CD14-positive monocyte (primary cell): ENCODE data around the gene CCN2. TPM values are rescaled to one million over a fixed set of nuclear protein-coding genes. Genes with fewer than 3 reads are reported as not detected.

Experiments used
- DNase-seq, 3 donors: peaks; one replicate each; pipeline ENCODE4 v3.0.0-alpha.2; 2011 to 2022
- H2AFZ ChIP-seq: 2 replicates; pipeline ENCODE4 v1.6.0; 2012; ENCODE audit warnings: mild to moderate bottlenecking, low read depth, low read length, inconsistent platforms; ENCODE audit not compliant: insufficient read depth, poor library complexity, severe bottlenecking
- H3K27ac ChIP-seq, 2 donors: 1 replicate in 1 of 2; 2 replicates in 1 of 2; pipeline ENCODE4 v1.5.1; 2012 to 2013; ENCODE audit warnings: low read length in 2 of 2, control low read depth in 1 of 2, inconsistent platforms in 1 of 2, low read depth in 1 of 2, mild to moderate bottlenecking in 1 of 2
- H3K27me3 ChIP-seq, 2 donors: one replicate each; pipeline versions ENCODE4 v1.6.0 to v1.6.1; 2011 to 2013; ENCODE audit warnings: low read length in 2 of 2; ENCODE audit not compliant: control insufficient read depth in 2 of 2, insufficient read depth in 2 of 2
- H3K36me3 ChIP-seq, 2 donors: replicated peaks in 1 of 2; 1 replicate in 1 of 2; 2 replicates in 1 of 2; pipeline versions ENCODE4 v1.5.1 to v1.6.1; 2012 to 2013; ENCODE audit warnings: low read length in 2 of 2, control low read depth in 1 of 2, inconsistent platforms in 1 of 2, mild to moderate bottlenecking in 1 of 2; ENCODE audit not compliant: insufficient read depth in 2 of 2, control insufficient read depth in 1 of 2
- H3K4me1 ChIP-seq, 2 donors: 1 replicate in 1 of 2; 2 replicates in 1 of 2; pipeline versions ENCODE4 v1.5.1 to v1.6.1; 2012 to 2013; ENCODE audit warnings: low read length in 2 of 2, control low read depth in 1 of 2, inconsistent platforms in 1 of 2, mild to moderate bottlenecking in 1 of 2, moderate library complexity in 1 of 2; ENCODE audit not compliant: insufficient read depth in 2 of 2, control insufficient read depth in 1 of 2
- H3K4me2 ChIP-seq: replicated peaks from 2 replicates; pipeline ENCODE3; 2012; ENCODE audit warnings: low read length, moderate library complexity, mild to moderate bottlenecking; ENCODE audit not compliant: poor library complexity, severe bottlenecking; ENCODE audit errors: extremely low read depth
- H3K4me3 ChIP-seq, 3 experiments: fragments of 200-600 bp in 1 of 3; sonication (generic) in 1 of 3; replicated peaks in 1 of 3; 1 replicate in 2 of 3; 2 replicates in 1 of 3; pipeline ENCODE4 v1.5.1; 2011 to 2013; ENCODE audit warnings: low read length in 3 of 3, mild to moderate bottlenecking in 3 of 3, control low read depth in 2 of 3, low read depth in 2 of 3, inconsistent platforms in 1 of 3, moderate library complexity in 1 of 3
- H3K79me2 ChIP-seq: 2 replicates; pipeline ENCODE4 v1.6.0; 2012; ENCODE audit warnings: mild to moderate bottlenecking, control low read depth, inconsistent platforms, low read length, moderate library complexity; ENCODE audit not compliant: insufficient read depth
- H3K9ac ChIP-seq: 2 replicates; pipeline ENCODE4 v1.6.0; 2017; ENCODE audit warnings: low read length, mild to moderate bottlenecking; ENCODE audit not compliant: insufficient read depth, poor library complexity, severe bottlenecking
- H3K9me3 ChIP-seq, 2 donors: replicated peaks in 1 of 2; 1 replicate in 1 of 2; 2 replicates in 1 of 2; pipeline versions ENCODE4 v1.5.1 to v1.6.1; 2012 to 2013; ENCODE audit warnings: low read length in 2 of 2, control low read depth in 1 of 2; ENCODE audit not compliant: control insufficient read depth in 1 of 2, insufficient read depth in 1 of 2
- H4K20me1 ChIP-seq: 2 replicates; pipeline ENCODE4 v1.6.0; 2012; ENCODE audit warnings: mild to moderate bottlenecking, low read length, control low read depth, moderate library complexity; ENCODE audit not compliant: insufficient read depth
- H3K27ac Mint-ChIP-seq, 7 donors: one replicate each; pipeline ENCODE4 v1.8.0; 2020; ENCODE audit warnings: mild to moderate bottlenecking in 7 of 7, mixed read lengths in 7 of 7, moderate library complexity in 6 of 7, inconsistent platforms in 2 of 7
- H3K27me3 Mint-ChIP-seq, 3 donors: one replicate each; pipeline ENCODE4 v1.8.0; 2021 to 2022; ENCODE audit warnings: low read depth in 3 of 3, mild to moderate bottlenecking in 3 of 3, mixed read lengths in 3 of 3, moderate library complexity in 3 of 3, inconsistent platforms in 1 of 3
- H3K36me3 Mint-ChIP-seq, 2 donors: one replicate each; pipeline ENCODE4 v1.8.0; 2020; ENCODE audit warnings: mixed read lengths in 2 of 2, inconsistent platforms in 1 of 2, mild to moderate bottlenecking in 1 of 2
- H3K4me1 Mint-ChIP-seq: one replicate; pipeline ENCODE4 v1.8.0; 2020; ENCODE audit warnings: mild to moderate bottlenecking, mixed read lengths
- H3K4me3 Mint-ChIP-seq, 2 donors: one replicate each; pipeline ENCODE4 v1.8.0; 2020; ENCODE audit warnings: mild to moderate bottlenecking in 2 of 2, mixed read lengths in 2 of 2, moderate library complexity in 1 of 2
- H3K9me3 Mint-ChIP-seq, 7 donors: one replicate each; pipeline ENCODE4 v1.8.0; 2020 to 2022; ENCODE audit warnings: mixed read lengths in 7 of 7, mild to moderate bottlenecking in 6 of 7, moderate library complexity in 6 of 7, inconsistent platforms in 2 of 7
- CTCF ChIP-seq: fragments of 200-600 bp; IDR thresholded peaks from one replicate; pipeline ENCODE4 v1.8.0; 2022; ENCODE audit warnings: antibody characterized with exemption, mild to moderate bottlenecking
- WGBS: methylation state at CpG from one replicate; pipeline ENCODE4 v1.1.5; 2013; ENCODE audit warnings: missing lambda C conversion rate; ENCODE audit not compliant: insufficient coverage; 5-methylcytosine and 5-hydroxymethylcytosine counted together
- intact Hi-C, 2 donors: fragments of 100-400 bp; cut with micrococcal nuclease; formaldehyde crosslinking; loops; one replicate each; pipeline versions ENCODE4 v1.15.0 to v1.15.1; 2023
- polyA plus RNA-seq, 3 donors: library from polyadenylated mRNA; depleted of rRNA in 1 of 3; unstranded in 2 of 3; stranded (reverse) in 1 of 3; fragments of 300-500 nt in 2 of 3; fragments of >200 nt in 1 of 3; fragmentation: Illumina TruSeq in 2 of 3; gene quantifications; 1 replicate in 2 of 3; 2 replicates in 1 of 3; pipeline ENCODE4 v1.2.3, GENCODE V29; 2012 to 2021

CCN2 gene
- polyA plus RNA-seq, 3 donors, result not detected

GRCh38 chr6:131955876-131956275 lies 4.7 kb upstream of the CCN2 start:
- Mint-ChIP-seq H3K4me3 (no peak overlapping the region), H3K27me3 (peaks cover 37 to 48% (median 38%) of the 10 kb centered on the region in 3 donors), H3K36me3 (no peaks in the 10 kb centered on the region), H3K27ac (no peak overlapping the region), H3K9me3 (peaks cover 0 to 6% (median 0%) of the 10 kb centered on the region in 7 donors), H3K4me1 (no peaks in the 10 kb centered on the region)
- WGBS, result no CpG with 5 or more reads among the region's 1 CpG
- Histone ChIP-seq H3K79me2 (no peaks in the 10 kb centered on the region), H3K27me3 (peaks cover 31 to 36% of the 10 kb centered on the region in 2 donors), H2AFZ (no peak overlapping the region), H3K36me3 (no peaks in the 10 kb centered on the region), H3K4me1 (no peaks in the 10 kb centered on the region), H4K20me1 (no peaks in the 10 kb centered on the region), H3K9me3 (no peaks in the 10 kb centered on the region), H3K4me3 (no peak overlapping the region), H3K9ac (no peak overlapping the region), H3K27ac (no peak overlapping the region), H3K4me2 (no peak overlapping the region)
- no peak for DNase-seq
- TF ChIP-seq CTCF, result no peak
- intact Hi-C loops, result no loop called here

- no peak overlapping the region for H3K4me3 ChIP-seq
- peaks cover 0 to 4% of the 10 kb centered on the region in 2 donors for H3K9me3 ChIP-seq
- no CpG with 5 or more reads among the region's 6 CpGs for WGBS
- peaks cover 40 to 53% (median 42%) of the 10 kb centered on the region in 3 donors for H3K27me3 Mint-ChIP-seq
- no peaks in the 10 kb centered on the region for H4K20me1 ChIP-seq
- H2AFZ ChIP-seq, result no peak overlapping the region
- H3K9me3 Mint-ChIP-seq, result peaks cover 0 to 12% (median 0%) of the 10 kb centered on the region in 7 donors
- H3K79me2 ChIP-seq, result no peaks in the 10 kb centered on the region
- H3K9ac ChIP-seq, result no peak overlapping the region
- H3K4me2 ChIP-seq, result no peak overlapping the region
- H3K4me3 Mint-ChIP-seq, result no peak overlapping the region
- peaks cover 4% of the 10 kb centered on the region for H3K4me1 Mint-ChIP-seq
- TF ChIP-seq CTCF, result no peak
- H3K27ac ChIP-seq, result no peak overlapping the region
- no peaks in the 10 kb centered on the region for H3K4me1 ChIP-seq
- H3K36me3 Mint-ChIP-seq, result peaks cover 0 to 2% of the 10 kb centered on the region in 2 donors
- intact Hi-C loops, result no loop called here
- no peak for DNase-seq
- no peaks in the 10 kb centered on the region for H3K36me3 ChIP-seq
- peaks cover 33 to 41% of the 10 kb centered on the region in 2 donors for H3K27me3 ChIP-seq
- no peak overlapping the region for H3K27ac Mint-ChIP-seq
These were observed 4.0 kb upstream of the CCN2 start for GRCh38 chr6:131955192-131955591.
